Prostate gland (tissue), 2 donors: ENCODE results near the gene MYLK4. TPM values are rescaled to one million over a fixed set of nuclear protein-coding genes. Genes with fewer than 3 reads are reported as not detected.

Experiments
- DNase-seq: peaks from one replicate; pipeline ENCODE4 v3.0.0-alpha.2; 2019; ENCODE audit warnings: low spot score
- H3K27ac ChIP-seq, 2 donors: fragments of 200-600 bp; sonication (generic); 2 replicates each; pipeline ENCODE4 v1.5.1; 2017 to 2019
- H3K27me3 ChIP-seq: fragments of 200-600 bp; sonication (generic); replicated peaks from 2 replicates; pipeline ENCODE4 v1.5.1; 2019; ENCODE audit not compliant: insufficient read depth
- H3K36me3 ChIP-seq, 2 donors: fragments of 200-600 bp; sonication (generic); 1 replicate in 1 of 2; 2 replicates in 1 of 2; pipeline versions ENCODE4 v1.5.1 to v1.8.1; 2017 to 2019
- H3K4me1 ChIP-seq: fragments of 200-600 bp; sonication (generic); replicated peaks from 2 replicates; pipeline ENCODE4 v1.5.1; 2019
- H3K4me3 ChIP-seq, 2 donors: fragments of 200-600 bp; sonication (generic); 2 replicates each; pipeline ENCODE4 v1.5.1; 2017 to 2019
- H3K9me3 ChIP-seq: fragments of 200-600 bp; sonication (generic); 2 replicates; pipeline ENCODE4 v1.5.1; 2017
- CTCF ChIP-seq, 4 experiments: fragments of 200-600 bp in 2 of 4; fragments of 450-650 bp in 2 of 4; sonication (generic) in 2 of 4; IDR thresholded peaks; 1 replicate in 3 of 4; 2 replicates in 1 of 4; pipeline ENCODE4 v1.5.1; 2016 to 2019; ENCODE audit warnings: antibody characterized with exemption in 4 of 4, mild to moderate bottlenecking in 2 of 4, moderate library complexity in 2 of 4
- POLR2A ChIP-seq: fragments of 450-650 bp; IDR thresholded peaks from one replicate; pipeline ENCODE4 v1.6.1; 2016; ENCODE audit warnings: antibody characterized with exemption, mild to moderate bottlenecking
- POLR2AphosphoS5 ChIP-seq: sonication (generic); formaldehyde crosslinking; IDR thresholded peaks from one replicate; pipeline ENCODE4 v1.6.1; 2017; ENCODE audit warnings: antibody characterized with exemption
- WGBS: methylation state at CpG from one replicate; pipeline ENCODE4 v1.1.5; 2018; 5-methylcytosine and 5-hydroxymethylcytosine counted together
- intact Hi-C: fragments of 100-400 bp; cut with DNase I; formaldehyde crosslinking; loops from one replicate; pipeline ENCODE4 v1.14.2; 2022
- total RNA-seq, 2 donors: library from RNA; depleted of rRNA; stranded (reverse); fragments of >200 nt; gene quantifications; one replicate each; pipeline ENCODE4 v1.1.0, GENCODE V29; 2016

The MYLK4 gene
- total RNA-seq, 2 donors from 2014 or later: 0.46 to 0.97 TPM

GRCh38 chr6:2725999-2726567, 24.6 kb downstream of the MYLK4 start:
- intact Hi-C loops: no loop called here
- H3K27ac ChIP-seq: no peak overlapping the region
- WGBS: 39% methylated on average over 8 of the region's 8 CpGs
- no peaks in the 10 kb centered on the region for H3K9me3 ChIP-seq
- no peak for DNase-seq
- H3K36me3 ChIP-seq: no peaks in the 10 kb centered on the region
- H3K4me1 ChIP-seq: no peaks in the 10 kb centered on the region
- no peak overlapping the region for H3K4me3 ChIP-seq
- no peaks in the 10 kb centered on the region for H3K27me3 ChIP-seq
- TF ChIP-seq POLR2A (no peak), CTCF (IDR thresholded peaks at IDR 0.05) (no peak), POLR2AphosphoS5 (no peak)

- H3K4me1 ChIP-seq: no peaks in the 10 kb centered on the region
- H3K27me3 ChIP-seq: no peaks in the 10 kb centered on the region
- WGBS: 82% methylated on average over 8 of the region's 8 CpGs
These were observed 25.2 kb downstream of the MYLK4 start for GRCh38 chr6:2725364-2725988.

GRCh38 chr6:2721219-2721618, 29.5 kb downstream of the MYLK4 start:
- no peak for TF ChIP-seq POLR2AphosphoS5
- TF ChIP-seq CTCF (IDR thresholded peaks at IDR 0.05): no peak
- no peak for TF ChIP-seq POLR2A
- Histone ChIP-seq H3K9me3 (no peaks in the 10 kb centered on the region), H3K27me3 (no peaks in the 10 kb centered on the region), H3K27ac (no peak overlapping the region), H3K4me3 (no peak overlapping the region), H3K36me3 (no peaks in the 10 kb centered on the region), H3K4me1 (no peaks in the 10 kb centered on the region)
- 81% methylated on average over 3 of the region's 3 CpGs for WGBS
- intact Hi-C loops: no loop called here
- DNase-seq: no peak

More at GRCh38 chr6:2725364-2725988, 25.2 kb downstream of the MYLK4 start:
- no peaks in the 10 kb centered on the region for H3K9me3 ChIP-seq
- intact Hi-C loops: no loop called here
- no peak for DNase-seq
- TF ChIP-seq POLR2AphosphoS5 (no peak), POLR2A (no peak), CTCF (IDR thresholded peaks at IDR 0.05) (no peak)
- no peaks in the 10 kb centered on the region for H3K36me3 ChIP-seq
- H3K27ac ChIP-seq: no peak overlapping the region
- H3K4me3 ChIP-seq: no peak overlapping the region

- Histone ChIP-seq H3K27me3 (no peaks in the 10 kb centered on the region), H3K9me3 (no peaks in the 10 kb centered on the region), H3K4me1 (no peaks in the 10 kb centered on the region), H3K4me3 (no peak overlapping the region), H3K27ac (no peak overlapping the region), H3K36me3 (no peaks in the 10 kb centered on the region)
- DNase-seq: no peak
- WGBS: 28% methylated on average over 2 of the region's 2 CpGs
- TF ChIP-seq POLR2AphosphoS5 (no peak), CTCF (IDR thresholded peaks at IDR 0.05) (no peak), POLR2A (no peak)
- intact Hi-C loops: no loop called here
These were observed 31.6 kb downstream of the MYLK4 start for GRCh38 chr6:2719093-2719455.
